ENCODE results near the gene SMCO4. TPM values are rescaled to one million over a fixed set of nuclear protein-coding genes. Genes with fewer than 3 reads are reported as not detected.

The SMCO4 gene
- total RNA-seq, 2 experiments from 2014 or later: 5.0 to 9.4 TPM

GRCh38 chr11:93548679-93549319 is 5.6 kb upstream of the SMCO4 start:
- Mint-ChIP-seq H3K27me3 (peaks cover 11% of the 10 kb centered on the region), H3K4me3 (no peak overlapping the region), H3K36me3 (ENCODE audit: low read depth) (no peaks in the 10 kb centered on the region), H3K27ac (no peak overlapping the region), H3K4me1 (ENCODE audit: low read depth) (peaks cover 1% of the 10 kb centered on the region), H3K9me3 (no peaks in the 10 kb centered on the region)
- ATAC-seq: no peak
- ChIA-PET POLR2A (no interaction called here), CTCF (no interaction called here)
- intact Hi-C loops (cut with micrococcal nuclease): no loop called here
- TF ChIP-seq, protein P1, sequence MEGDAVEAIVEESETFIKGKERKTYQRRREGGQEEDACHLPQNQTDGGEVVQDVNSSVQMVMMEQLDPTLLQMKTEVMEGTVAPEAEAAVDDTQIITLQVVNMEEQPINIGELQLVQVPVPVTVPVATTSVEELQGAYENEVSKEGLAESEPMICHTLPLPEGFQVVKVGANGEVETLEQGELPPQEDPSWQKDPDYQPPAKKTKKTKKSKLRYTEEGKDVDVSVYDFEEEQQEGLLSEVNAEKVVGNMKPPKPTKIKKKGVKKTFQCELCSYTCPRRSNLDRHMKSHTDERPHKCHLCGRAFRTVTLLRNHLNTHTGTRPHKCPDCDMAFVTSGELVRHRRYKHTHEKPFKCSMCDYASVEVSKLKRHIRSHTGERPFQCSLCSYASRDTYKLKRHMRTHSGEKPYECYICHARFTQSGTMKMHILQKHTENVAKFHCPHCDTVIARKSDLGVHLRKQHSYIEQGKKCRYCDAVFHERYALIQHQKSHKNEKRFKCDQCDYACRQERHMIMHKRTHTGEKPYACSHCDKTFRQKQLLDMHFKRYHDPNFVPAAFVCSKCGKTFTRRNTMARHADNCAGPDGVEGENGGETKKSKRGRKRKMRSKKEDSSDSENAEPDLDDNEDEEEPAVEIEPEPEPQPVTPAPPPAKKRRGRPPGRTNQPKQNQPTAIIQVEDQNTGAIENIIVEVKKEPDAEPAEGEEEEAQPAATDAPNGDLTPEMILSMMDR (IDR thresholded peaks at IDR 0.05): no peak
- DNase-seq: no peak

DNA sequence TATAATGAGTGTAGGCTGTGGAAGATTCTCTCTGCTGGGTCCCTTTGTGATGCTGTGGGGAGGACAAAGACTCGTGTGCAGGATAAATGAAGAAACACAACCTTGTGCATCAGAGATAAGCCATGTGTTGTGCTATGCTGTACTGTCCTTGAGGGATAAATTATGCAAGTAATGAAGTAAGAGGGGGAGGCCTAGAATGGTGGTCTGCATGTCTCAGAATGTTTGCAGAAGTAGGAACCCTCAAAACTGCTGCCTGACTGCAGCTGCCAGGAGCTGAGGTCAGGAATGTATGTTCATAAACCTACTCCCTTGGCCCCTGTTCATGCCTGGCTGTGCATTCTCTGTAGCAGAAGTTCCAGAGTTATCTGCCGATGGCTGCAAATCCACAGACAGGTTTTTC is 4.6 kb upstream of the SMCO4 start:
- ChIA-PET CTCF (no interaction called here), POLR2A (no interaction called here)
- intact Hi-C loops (cut with micrococcal nuclease): no loop called here
- Mint-ChIP-seq H3K27me3 (peaks cover 13% of the 10 kb centered on the region), H3K9me3 (no peaks in the 10 kb centered on the region), H3K36me3 (ENCODE audit: low read depth) (no peaks in the 10 kb centered on the region), H3K4me3 (no peak overlapping the region), H3K27ac (no peak overlapping the region), H3K4me1 (ENCODE audit: low read depth) (peaks cover 6% of the 10 kb centered on the region)
- TF ChIP-seq, protein P1 (IDR thresholded peaks at IDR 0.05): no peak
- ATAC-seq: no peak
- DNase-seq: no peak

DNA sequence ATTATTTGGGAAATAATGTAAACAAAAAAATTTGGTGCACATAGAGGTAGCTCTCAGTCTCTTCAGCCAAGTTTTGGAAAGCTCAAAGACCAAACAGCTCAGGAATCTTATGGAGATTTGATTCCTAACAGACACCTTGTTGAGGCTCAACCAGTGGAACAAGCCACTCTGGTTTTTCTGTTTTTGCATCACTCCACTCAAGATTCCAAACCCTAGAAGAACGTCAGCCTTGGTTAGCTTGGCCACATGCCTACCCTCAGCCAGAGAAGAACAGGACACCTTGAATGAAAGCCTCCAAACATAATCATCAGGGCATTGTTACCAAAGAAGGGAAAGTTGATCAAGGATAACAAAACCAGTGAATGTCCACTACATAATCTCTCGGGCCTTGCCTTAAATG is 3.8 kb upstream of the SMCO4 start:
- TF ChIP-seq, protein P1 (IDR thresholded peaks at IDR 0.05): no peak
- H3K27me3 Mint-ChIP-seq: peaks cover 17% of the 10 kb centered on the region
- H3K4me1 Mint-ChIP-seq (ENCODE audit: low read depth): peaks cover 9% of the 10 kb centered on the region
- H3K4me3 Mint-ChIP-seq: no peak overlapping the region
- intact Hi-C loops (cut with micrococcal nuclease): no loop called here
- ChIA-PET POLR2A (interaction anchor here (1.2 kb wide), 1 partner anchor 7 kb away, joined by 3 read pairs; no protein-coding TSS in a partner anchor), CTCF (interaction anchor here (0.7 to 1.1 kb wide), 2 partner anchors 9 to 312 kb away, joined by 5 read pairs; no protein-coding TSS in a partner anchor)
- ATAC-seq (no peak), DNase-seq (no peak)
- no peaks in the 10 kb centered on the region for H3K9me3 Mint-ChIP-seq
- no peaks in the 10 kb centered on the region for H3K36me3 Mint-ChIP-seq (ENCODE audit: low read depth)
- no peak overlapping the region for H3K27ac Mint-ChIP-seq

DNA sequence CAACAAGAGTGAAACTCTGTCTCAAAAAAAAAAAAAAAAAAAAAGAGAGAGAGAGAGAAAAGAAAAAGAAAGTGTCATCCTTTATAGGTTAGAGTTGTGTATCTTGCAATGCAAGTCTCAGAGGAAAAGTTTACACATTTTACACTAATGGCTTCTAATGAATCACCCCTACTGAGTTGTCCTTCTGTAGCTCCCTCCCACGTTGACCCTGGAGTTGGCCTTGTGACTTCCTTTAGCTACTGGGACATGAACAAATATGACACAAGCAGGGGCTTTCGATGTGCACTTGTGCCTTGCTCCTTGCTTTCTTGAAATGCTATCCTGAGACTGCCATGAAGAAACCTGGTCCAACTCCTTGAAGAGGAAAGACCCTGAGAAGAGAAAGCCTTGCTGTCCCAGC is 2.4 kb upstream of the SMCO4 start:
- POLR2A ChIA-PET: no interaction called here
- Mint-ChIP-seq H3K36me3 (ENCODE audit: low read depth) (no peaks in the 10 kb centered on the region), H3K4me3 (no peak overlapping the region), H3K9me3 (no peaks in the 10 kb centered on the region), H3K27ac (no peak overlapping the region), H3K27me3 (peaks cover 18% of the 10 kb centered on the region), H3K4me1 (ENCODE audit: low read depth) (peaks cover 13% of the 10 kb centered on the region)
- ATAC-seq (no peak), DNase-seq (peak; percentile 32)
- CTCF ChIA-PET: interaction anchor here (1.2 to 1.6 kb wide), 3 partner anchors 10 to 309 kb away, joined by 3 read pairs; no protein-coding TSS in a partner anchor
- intact Hi-C loops (cut with micrococcal nuclease): no loop called here
- TF ChIP-seq, protein P1 (IDR thresholded peaks at IDR 0.05): no peak

GRCh38 chr11:93542811-93543229 is 371 bp downstream of the SMCO4 start:
- POLR2A ChIA-PET: interaction anchor here (0.7 to 1.6 kb wide), 2 partner anchors 9 to 345 kb away, joined by 3 read pairs; partner anchors contain the start of gene SLC36A4
- DNase-seq (no peak), ATAC-seq (peak; percentile 25)
- H3K9me3 Mint-ChIP-seq: no peaks in the 10 kb centered on the region
- H3K27me3 Mint-ChIP-seq: peaks cover 13% of the 10 kb centered on the region
- H3K4me1 Mint-ChIP-seq (ENCODE audit: low read depth): peaks cover 13% of the 10 kb centered on the region
- intact Hi-C loops (cut with micrococcal nuclease): loop anchor here (5.0 kb wide), 1 partner anchor 306 kb away; no protein-coding TSS in a partner anchor
- CTCF ChIA-PET: interaction anchor here (0.9 to 3.7 kb wide), 2 partner anchors 31 to 307 kb away, joined by 3 to 16 read pairs; no protein-coding TSS in a partner anchor
- peak overlapping the region; percentile 50 for H3K27ac Mint-ChIP-seq
- no peaks in the 10 kb centered on the region for H3K36me3 Mint-ChIP-seq (ENCODE audit: low read depth)
- peak overlapping the region; percentile 72 for H3K4me3 Mint-ChIP-seq
- TF ChIP-seq, protein P1 (IDR thresholded peaks at IDR 0.05): no peak
